ENCODE results near the gene EPHB2. TPM values are rescaled to one million over a fixed set of nuclear protein-coding genes. Genes with fewer than 3 reads are reported as not detected.
"Not testable (repeated sequence)": the region's sequence is repeated elsewhere in the genome, so short reads cannot be mapped to it uniquely, and the experiment has no call there.

EPHB2 gene
- total and polyA plus RNA-seq, 2 experiments from 2014 or later, result 1.0 to 5.1 TPM

GRCh38 chr1:22830757-22831340 is 120.2 kb downstream of the EPHB2 start:
- H3K27ac ChIP-seq, result no peak overlapping the region
- H3K36me3 ChIP-seq (ENCODE audit: low read depth), result no peaks in the 10 kb centered on the region
- in situ Hi-C loops (cut with MboI), result no loop called here
- 90 to 93% methylated on average over 7 of the region's 7 CpGs for whole genome bisulfite sequencing, 2 experiments (ENCODE audit: low coverage in 1 of 2, low lambda C conversion rate in 2 of 2, missing lambda C conversion rate in 2 of 2)
- H3K9me2 ChIP-seq (ENCODE audit: insufficient read depth), result no peaks in the 10 kb centered on the region
- H4K20me1 ChIP-seq (ENCODE audit: insufficient read depth), result no peaks in the 10 kb centered on the region
- peaks cover 34% of the 10 kb centered on the region for H3K4me1 ChIP-seq (ENCODE audit: insufficient read depth)
- no peak overlapping the region for H3K4me3 ChIP-seq
- no peak overlapping the region for H3K9ac ChIP-seq
- H2AFZ ChIP-seq, result no peak overlapping the region
- TF ChIP-seq EZH2phosphoT487 (IDR thresholded peaks at IDR 0.05; ENCODE audit: insufficient read depth, low read depth) (no peak), EZH2 (IDR thresholded peaks at IDR 0.05; ENCODE audit: insufficient read depth, poor library complexity, severe bottlenecking) (no peak)
- no peaks in the 10 kb centered on the region for H3K27me3 ChIP-seq (replicated peaks; ENCODE audit: insufficient read depth)
- H3K9me3 ChIP-seq (ENCODE audit: low read depth), result no peaks in the 10 kb centered on the region
- DNase-seq, result no peak
- no peaks in the 10 kb centered on the region for H3K79me2 ChIP-seq (ENCODE audit: insufficient read depth)
- H3K4me2 ChIP-seq (ENCODE audit: unreplicated experiment), result no peak overlapping the region
- H3F3A ChIP-seq (ENCODE audit: insufficient read depth), result peaks cover 9% of the 10 kb centered on the region; the same call in 1 of the 2 replicates

- Histone ChIP-seq H3K27ac (peak overlapping the region; percentile 68), H3K36me3 (ENCODE audit: low read depth) (no peaks in the 10 kb centered on the region), H3K27me3 (replicated peaks; ENCODE audit: insufficient read depth) (no peaks in the 10 kb centered on the region), H3K4me2 (ENCODE audit: unreplicated experiment) (peak overlapping the region; percentile 35), H2AFZ (no peak overlapping the region), H3K9ac (peak overlapping the region; percentile 55), H3K79me2 (ENCODE audit: insufficient read depth) (no peaks in the 10 kb centered on the region), H3K4me3 (no peak overlapping the region), H3K9me3 (ENCODE audit: low read depth) (no peaks in the 10 kb centered on the region), H3K4me1 (ENCODE audit: insufficient read depth) (peaks cover 27% of the 10 kb centered on the region), H3F3A (ENCODE audit: insufficient read depth) (peaks cover 9% of the 10 kb centered on the region; the same call in 1 of the 2 replicates), H4K20me1 (ENCODE audit: insufficient read depth) (no peaks in the 10 kb centered on the region), H3K9me2 (ENCODE audit: insufficient read depth) (no peaks in the 10 kb centered on the region)
- peak; percentile 98 for DNase-seq
- WGBS, 2 experiments (ENCODE audit: low coverage in 1 of 2, low lambda C conversion rate in 2 of 2, missing lambda C conversion rate in 2 of 2), result 34 to 41% methylated on average over 6 of the region's 6 CpGs
- in situ Hi-C loops (cut with MboI), result no loop called here
- TF ChIP-seq EZH2 (IDR thresholded peaks at IDR 0.05; ENCODE audit: insufficient read depth, poor library complexity, severe bottlenecking), result no peak
- no peak for TF ChIP-seq EZH2phosphoT487 (IDR thresholded peaks at IDR 0.05; ENCODE audit: insufficient read depth, low read depth)
These were observed 121.2 kb downstream of the EPHB2 start for GRCh38 chr1:22831729-22832413.

- Histone ChIP-seq H3K4me2 (ENCODE audit: unreplicated experiment) (peak overlapping the region; percentile 20), H3K27ac (peak overlapping the region; percentile 68), H3K9me2 (ENCODE audit: insufficient read depth) (no peaks in the 10 kb centered on the region), H3K9me3 (ENCODE audit: low read depth) (no peaks in the 10 kb centered on the region), H4K20me1 (ENCODE audit: insufficient read depth) (no peaks in the 10 kb centered on the region), H3K4me3 (no peak overlapping the region), H3K9ac (peak overlapping the region; percentile 25; the same call in 1 of the 2 replicates), H3K36me3 (ENCODE audit: low read depth) (no peaks in the 10 kb centered on the region), H3K79me2 (ENCODE audit: insufficient read depth) (no peaks in the 10 kb centered on the region), H2AFZ (no peak overlapping the region), H3K4me1 (ENCODE audit: insufficient read depth) (peaks cover 22% of the 10 kb centered on the region), H3F3A (ENCODE audit: insufficient read depth) (peaks cover 9% of the 10 kb centered on the region; the same call in 1 of the 2 replicates), H3K27me3 (replicated peaks; ENCODE audit: insufficient read depth) (no peaks in the 10 kb centered on the region)
- TF ChIP-seq EZH2phosphoT487 (IDR thresholded peaks at IDR 0.05; ENCODE audit: insufficient read depth, low read depth) (no peak), EZH2 (IDR thresholded peaks at IDR 0.05; ENCODE audit: insufficient read depth, poor library complexity, severe bottlenecking) (no peak)
- WGBS, 2 experiments (ENCODE audit: low coverage in 1 of 2, low lambda C conversion rate in 2 of 2, missing lambda C conversion rate in 2 of 2), result 17 to 27% methylated on average over 3 of the region's 3 CpGs
- DNase-seq, result peak; percentile 74
- in situ Hi-C loops (cut with MboI), result no loop called here
These were observed 121.8 kb downstream of the EPHB2 start for GRCh38 chr1:22832414-22832786.

DNA sequence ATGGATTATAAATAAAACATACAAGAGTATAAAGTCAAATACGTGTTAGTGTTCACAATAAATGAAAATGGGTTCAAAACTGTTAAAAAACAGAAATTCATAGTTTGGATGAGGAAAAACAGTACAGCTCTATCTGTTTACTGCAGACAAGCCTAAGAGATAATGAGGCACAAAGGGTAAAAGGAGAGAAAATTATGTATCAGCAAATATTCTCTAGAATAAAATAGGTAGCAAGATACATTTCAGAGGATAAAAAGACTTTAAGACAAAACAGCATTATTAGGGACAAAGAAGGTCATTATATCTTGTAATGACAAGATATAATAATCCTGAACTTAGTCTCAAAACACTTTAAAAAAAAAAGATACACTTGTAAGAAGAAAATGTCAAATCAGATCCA is 123.1 kb downstream of the EPHB2 start:
- no peak overlapping the region for H3K4me3 ChIP-seq
- TF ChIP-seq EZH2 (IDR thresholded peaks at IDR 0.05; ENCODE audit: insufficient read depth, poor library complexity, severe bottlenecking), result no peak
- TF ChIP-seq EZH2phosphoT487 (IDR thresholded peaks at IDR 0.05; ENCODE audit: insufficient read depth, low read depth), result no peak
- no peaks in the 10 kb centered on the region for H4K20me1 ChIP-seq (ENCODE audit: insufficient read depth)
- no peak for DNase-seq
- WGBS, 2 experiments (ENCODE audit: low coverage in 1 of 2, low lambda C conversion rate in 2 of 2, missing lambda C conversion rate in 2 of 2), result 91 to 96% methylated on average over 1 of the region's 1 CpG
- no peak overlapping the region for H3K27ac ChIP-seq
- no peak overlapping the region for H2AFZ ChIP-seq
- peaks cover 19% of the 10 kb centered on the region for H3K4me1 ChIP-seq (ENCODE audit: insufficient read depth)
- H3K9me3 ChIP-seq (ENCODE audit: low read depth), result no peaks in the 10 kb centered on the region
- no peaks in the 10 kb centered on the region for H3K27me3 ChIP-seq (replicated peaks; ENCODE audit: insufficient read depth)
- no peaks in the 10 kb centered on the region for H3K9me2 ChIP-seq (ENCODE audit: insufficient read depth)
- H3K36me3 ChIP-seq (ENCODE audit: low read depth), result no peaks in the 10 kb centered on the region
- H3K9ac ChIP-seq, result no peak overlapping the region
- in situ Hi-C loops (cut with MboI), result no loop called here
- no peak overlapping the region for H3K4me2 ChIP-seq (ENCODE audit: unreplicated experiment)
- peaks cover 9% of the 10 kb centered on the region; the same call in 1 of the 2 replicates for H3F3A ChIP-seq (ENCODE audit: insufficient read depth)
- no peaks in the 10 kb centered on the region for H3K79me2 ChIP-seq (ENCODE audit: insufficient read depth)

GRCh38 chr1:22834420-22834819 is 123.8 kb downstream of the EPHB2 start:
- 78 to 80% methylated on average over 2 of the region's 2 CpGs for WGBS, 2 experiments (ENCODE audit: low coverage in 1 of 2, low lambda C conversion rate in 2 of 2, missing lambda C conversion rate in 2 of 2)
- H4K20me1 ChIP-seq (ENCODE audit: insufficient read depth); H3K9me3 ChIP-seq (ENCODE audit: low read depth); H3F3A ChIP-seq (ENCODE audit: insufficient read depth); H3K4me2 ChIP-seq (ENCODE audit: unreplicated experiment); H3K9me2 ChIP-seq (ENCODE audit: insufficient read depth); H3K36me3 ChIP-seq (ENCODE audit: low read depth); H2AFZ ChIP-seq; in situ Hi-C loops (cut with MboI); H3K4me3 ChIP-seq; H3K79me2 ChIP-seq (ENCODE audit: insufficient read depth); H3K27ac ChIP-seq; H3K9ac ChIP-seq; H3K27me3 ChIP-seq (replicated peaks; ENCODE audit: insufficient read depth): not testable (repeated sequence)
- peaks cover 14% of the 10 kb centered on the region for H3K4me1 ChIP-seq (ENCODE audit: insufficient read depth)
- DNase-seq, result peak; percentile 23

Measured in GM23248 (cell line).